GM12801 (cell line): ENCODE measurements around the gene ZDHHC14.

Source experiments
- CTCF ChIP-seq: IDR thresholded peaks from one replicate; pipeline ENCODE4 v1.5.1; 2011; ENCODE audit warnings: control low read depth; ENCODE audit not compliant: insufficient read length; ENCODE audit errors: extremely low read depth

ZDHHC14 gene

GRCh38 chr6:157538698-157539097 lies 157.7 kb downstream of the ZDHHC14 start:
- TF ChIP-seq CTCF: no peak

GRCh38 chr6:157539421-157539822 lies 158.4 kb downstream of the ZDHHC14 start:
- no peak for TF ChIP-seq CTCF

- no peak for TF ChIP-seq CTCF
Observed at GRCh38 chr6:157539900-157540752, 159.1 kb downstream of the ZDHHC14 start.

- no peak for TF ChIP-seq CTCF
Observed at GRCh38 chr6:157541618-157542413, 160.8 kb downstream of the ZDHHC14 start.

- no peak for TF ChIP-seq CTCF
Observed at GRCh38 chr6:157542414-157543160, 161.6 kb downstream of the ZDHHC14 start.

- no peak for TF ChIP-seq CTCF
Observed at GRCh38 chr6:157546321-157546720, 165.3 kb downstream of the ZDHHC14 start.

GRCh38 chr6:157547112-157547511 lies 166.1 kb downstream of the ZDHHC14 start:
- no peak for TF ChIP-seq CTCF
